Smooth muscle cell of the brain vasculature (primary cell): ENCODE data around the gene RHPN2.
"Not testable (repeated sequence)": the region's sequence is repeated elsewhere in the genome, so short reads cannot be mapped to it uniquely, and the experiment has no call there.

Experiments used
- DNase-seq: peaks from one replicate; pipeline ENCODE4 v3.0.0-alpha.2; 2012; ENCODE audit warnings: low read depth, low spot score

The RHPN2 gene

GRCh38 chr19:33066543-33066942 lies 1.9 kb upstream of the RHPN2 start:
- no peak for DNase-seq

GRCh38 chr19:33064458-33064791 lies 263 bp downstream of the RHPN2 start:
- no peak for DNase-seq

GRCh38 chr19:33063753-33064457 lies 783 bp downstream of the RHPN2 start:
- DNase-seq, result no peak

GRCh38 chr19:33063356-33063752 lies 1.3 kb downstream of the RHPN2 start:
- no peak for DNase-seq

DNA sequence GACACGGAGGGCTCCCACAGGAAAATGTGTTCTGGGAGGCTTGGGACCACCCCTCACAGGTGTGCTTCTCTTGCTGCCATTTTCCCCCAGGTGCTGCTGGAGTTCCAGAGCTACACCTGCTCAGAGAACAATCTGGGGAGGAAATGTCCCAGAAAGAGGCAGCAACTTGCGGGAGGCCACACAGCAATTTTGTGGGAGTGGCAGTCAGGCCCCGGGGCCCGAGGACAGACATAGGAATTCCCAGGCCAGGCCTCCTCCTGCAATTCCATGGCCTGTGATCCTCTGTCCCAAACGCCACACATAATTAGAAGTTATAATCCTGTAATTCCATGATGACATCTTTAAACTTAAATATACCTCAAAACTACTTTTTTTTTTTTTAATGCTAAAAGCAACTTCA lies 1.8 kb downstream of the RHPN2 start:
- DNase-seq, result no peak

GRCh38 chr19:33060586-33060985 lies 4.1 kb downstream of the RHPN2 start:
- no peak for DNase-seq

DNA sequence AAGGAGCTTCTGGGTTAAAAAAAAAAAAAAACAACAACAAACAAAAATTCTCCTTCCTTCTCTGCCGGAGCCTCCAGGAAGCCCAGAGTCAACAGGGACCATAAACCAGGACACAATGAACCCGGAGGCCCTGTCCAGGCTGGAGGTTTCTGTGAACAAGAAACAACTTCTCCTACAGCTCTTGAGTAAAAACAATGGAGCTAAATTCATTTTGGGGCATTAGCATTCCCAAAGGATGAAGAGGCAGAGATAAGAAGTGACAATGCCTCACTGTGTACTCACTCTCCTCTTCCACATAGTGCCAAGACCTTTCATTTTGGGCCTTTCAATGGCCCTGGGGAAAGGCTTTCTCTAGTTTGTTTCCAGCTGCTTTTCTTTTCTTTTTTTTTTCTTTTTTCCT lies 9.0 kb downstream of the RHPN2 start:
- DNase-seq, result no peak

DNA sequence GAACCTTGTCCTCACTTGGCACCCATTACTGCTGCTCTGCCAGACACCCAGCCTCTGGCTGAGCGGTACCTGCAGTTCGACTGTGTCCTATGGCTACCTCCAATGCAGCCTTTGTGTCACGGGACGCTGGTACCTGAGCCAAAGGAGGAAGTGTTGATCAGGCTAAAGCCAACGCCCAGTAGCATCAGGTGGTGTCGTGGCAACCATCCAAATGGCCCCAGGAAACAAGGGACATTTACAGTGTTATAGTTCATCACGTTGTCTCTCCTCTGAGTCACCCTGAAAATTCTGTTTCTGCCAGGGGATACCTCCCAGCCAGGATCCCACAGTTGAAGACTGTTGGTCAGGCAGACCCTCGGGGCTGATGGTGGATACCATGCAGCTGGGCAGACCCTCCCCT lies 10.1 kb downstream of the RHPN2 start:
- DNase-seq, result no peak

- no peak for DNase-seq
Measured at GRCh38 chr19:33052352-33052972, 12.2 kb downstream of the RHPN2 start.

- DNase-seq, result no peak
Measured at GRCh38 chr19:33050110-33050509, 14.6 kb downstream of the RHPN2 start.

- DNase-seq, result no peak
Measured at GRCh38 chr19:33048806-33049676, 15.6 kb downstream of the RHPN2 start.

- DNase-seq, result no peak
Measured at GRCh38 chr19:33047422-33047821, 17.3 kb downstream of the RHPN2 start.

- not testable (repeated sequence) for DNase-seq
Measured at GRCh38 chr19:33041828-33042160, 22.9 kb downstream of the RHPN2 start.

DNA sequence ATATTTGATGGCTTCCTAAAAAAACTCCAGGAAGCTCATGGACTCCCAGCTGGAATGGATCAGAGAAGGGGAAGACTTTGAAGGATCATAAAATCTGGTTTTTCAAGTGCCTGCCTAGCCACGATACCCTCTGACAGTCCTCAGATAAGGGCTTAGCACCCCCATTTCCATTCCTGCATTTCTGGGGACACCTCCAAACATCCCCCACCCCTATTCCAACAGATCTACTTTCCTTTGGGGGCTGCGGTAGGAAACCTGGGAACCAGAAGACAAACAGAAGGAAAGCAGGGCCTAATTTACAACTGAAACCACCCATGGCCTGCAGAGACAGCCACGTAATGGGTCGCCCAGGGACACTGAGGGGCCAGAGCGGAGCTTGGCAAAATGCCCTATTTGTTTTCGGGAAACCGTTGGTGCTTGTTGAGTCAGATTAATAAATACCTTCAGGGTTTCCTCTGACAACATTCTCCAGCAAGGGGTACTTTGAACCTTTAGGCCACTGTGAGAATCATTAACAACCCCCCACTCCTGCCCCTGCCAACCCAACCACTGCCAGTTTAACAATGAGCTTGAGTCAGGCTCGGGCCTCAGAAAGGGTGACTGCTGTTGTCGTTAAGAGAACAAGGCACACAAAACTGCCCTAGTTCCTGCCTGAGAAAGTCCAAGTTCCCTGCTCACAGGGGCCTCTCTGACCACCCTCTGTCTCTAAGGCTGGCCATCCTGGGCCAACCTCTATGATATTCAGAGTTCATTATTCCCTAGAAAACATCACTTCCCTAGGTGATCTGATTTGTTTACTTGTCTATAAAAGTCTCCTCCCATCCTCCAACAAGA lies 23.5 kb downstream of the RHPN2 start:
- DNase-seq, result no peak

- DNase-seq, result no peak
Measured at GRCh38 chr19:33039815-33040214, 24.9 kb downstream of the RHPN2 start.

GRCh38 chr19:33039108-33039599 lies 25.5 kb downstream of the RHPN2 start:
- no peak for DNase-seq

DNA sequence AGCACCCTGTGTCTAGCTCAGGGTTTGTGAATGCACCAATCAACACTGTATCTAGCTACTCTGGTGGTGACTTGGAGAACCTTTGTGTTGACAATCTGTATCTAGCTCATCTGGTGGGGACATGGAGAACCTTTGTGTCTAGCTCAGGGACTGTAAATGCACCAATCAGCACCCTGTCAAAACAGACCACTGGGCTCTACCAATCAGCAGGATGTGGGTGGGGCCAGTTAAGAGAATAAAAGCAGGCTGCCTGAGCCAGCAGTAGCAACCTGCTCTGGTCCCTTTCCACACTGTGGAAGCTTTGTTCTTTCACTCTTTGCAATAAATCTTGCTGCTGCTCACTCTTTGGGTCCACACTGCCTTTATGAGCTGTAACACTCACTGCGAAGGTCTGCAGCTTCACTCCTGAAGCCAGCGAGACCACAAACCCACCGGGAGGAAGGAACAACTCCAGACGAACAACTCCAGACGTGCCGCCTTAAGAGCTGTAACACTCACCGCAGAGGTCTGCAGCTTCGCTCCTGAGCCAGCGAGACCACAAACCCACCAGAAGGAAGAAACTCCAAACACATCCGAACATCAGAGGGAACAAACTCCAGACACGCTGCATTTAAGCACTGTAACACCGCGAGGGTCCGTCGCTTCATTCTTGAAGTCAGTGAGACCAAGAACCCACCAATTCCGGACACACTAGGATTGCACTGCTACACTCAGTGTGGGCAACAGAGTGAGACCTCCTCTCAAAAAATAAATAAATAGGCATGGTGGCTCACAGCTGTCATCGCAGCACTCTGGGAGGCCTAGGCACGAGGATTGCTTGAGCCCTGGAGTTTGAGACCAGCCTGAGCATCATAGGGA lies 27.3 kb downstream of the RHPN2 start:
- DNase-seq, result not testable (repeated sequence)

GRCh38 chr19:33036370-33037167 lies 28.1 kb downstream of the RHPN2 start:
- DNase-seq, result not testable (repeated sequence)

DNA sequence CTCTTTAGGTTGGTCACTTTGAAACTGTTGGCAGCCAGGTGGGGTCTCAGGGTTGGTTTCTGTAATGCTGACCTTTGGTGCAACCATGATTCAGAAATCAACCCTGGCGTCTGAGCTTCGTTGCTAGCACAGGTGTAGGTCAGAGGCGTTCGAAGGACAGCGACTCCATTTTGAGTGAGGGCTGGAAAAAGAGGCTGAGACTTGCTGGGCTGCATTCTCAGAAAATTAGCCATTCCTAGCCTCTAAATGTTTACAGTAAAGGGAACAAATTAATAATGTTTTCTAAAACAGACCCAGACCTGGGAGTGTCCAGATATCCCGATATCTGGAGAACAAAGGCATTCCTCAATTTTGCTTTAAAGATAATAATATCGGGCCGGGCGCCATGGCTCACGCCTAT lies 29.2 kb downstream of the RHPN2 start:
- no peak for DNase-seq

DNA sequence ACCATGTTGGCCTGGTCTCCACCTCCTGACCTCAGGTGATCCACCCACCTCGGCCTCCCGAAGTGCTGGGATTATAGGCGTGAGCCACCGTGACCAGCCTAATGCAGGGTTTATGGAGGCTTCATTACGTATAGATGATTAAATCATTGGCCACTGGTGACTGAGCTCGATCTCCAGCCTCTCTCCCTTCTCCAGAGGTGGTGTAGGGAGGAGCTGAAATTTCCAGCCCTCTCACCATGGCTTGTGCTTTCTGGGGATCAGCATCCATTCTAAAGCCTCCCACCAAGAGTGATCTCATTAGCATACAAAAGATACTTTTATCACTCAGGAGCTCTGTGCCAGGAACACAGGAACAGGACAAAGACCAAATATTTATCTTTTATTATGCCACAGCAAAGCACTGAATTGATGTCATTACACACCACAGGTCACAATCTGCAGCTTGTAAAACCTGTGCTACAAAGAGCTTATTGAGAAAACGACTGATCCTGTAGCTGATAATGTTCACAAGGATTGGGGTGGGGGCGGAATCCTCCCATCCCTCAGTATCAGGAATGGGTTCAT lies 32.4 kb downstream of the RHPN2 start:
- no peak for DNase-seq
